ENCODE measurements around the gene STK16.

Gene STK16

GRCh38 chr2:219289537-219290361, 44.5 kb downstream of the STK16 start:
- DNase-seq, result no peak

DNA sequence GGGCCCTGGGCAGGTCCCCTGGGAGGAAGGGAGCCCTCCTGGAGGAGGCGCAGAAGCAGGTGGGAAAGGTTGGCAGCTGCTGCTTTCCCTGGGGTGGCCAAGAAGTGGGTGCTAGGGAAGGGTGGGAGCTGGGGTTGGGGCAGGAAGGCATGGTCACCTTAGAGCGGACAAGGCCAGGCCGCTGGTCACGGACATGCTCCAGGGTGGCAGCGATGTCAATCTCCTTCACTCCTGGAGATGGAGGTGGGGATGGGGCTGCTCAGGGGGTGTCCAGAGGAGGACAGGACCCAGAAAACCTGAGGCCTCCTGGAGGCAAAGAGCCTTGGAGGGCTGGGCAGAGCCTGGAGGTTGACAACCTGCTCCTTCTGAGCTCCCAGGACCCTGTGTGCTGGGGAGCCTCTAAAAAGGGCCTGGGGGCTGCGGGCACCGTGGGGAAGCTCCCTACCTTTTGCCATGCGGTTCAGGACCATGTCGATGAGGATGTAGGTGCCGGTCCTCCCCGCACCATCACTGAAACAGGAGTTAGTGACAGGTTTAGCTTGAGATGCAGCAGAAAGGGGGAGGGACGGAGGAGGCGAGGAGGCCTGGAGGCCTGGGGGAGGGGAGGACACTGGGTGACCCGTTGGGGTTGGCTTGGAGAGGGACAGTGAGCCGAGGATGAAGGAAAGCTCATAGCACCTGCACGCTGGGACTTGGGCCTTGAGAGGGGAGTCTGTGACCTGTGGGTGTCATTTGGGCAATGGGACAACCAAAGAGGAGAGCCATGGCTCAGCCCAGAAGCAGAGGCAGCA, 45.3 kb downstream of the STK16 start:
- no peak for DNase-seq

- DNase-seq, result no peak
Measured at GRCh38 chr2:219291394-219291793, 46.1 kb downstream of the STK16 start.

DNA sequence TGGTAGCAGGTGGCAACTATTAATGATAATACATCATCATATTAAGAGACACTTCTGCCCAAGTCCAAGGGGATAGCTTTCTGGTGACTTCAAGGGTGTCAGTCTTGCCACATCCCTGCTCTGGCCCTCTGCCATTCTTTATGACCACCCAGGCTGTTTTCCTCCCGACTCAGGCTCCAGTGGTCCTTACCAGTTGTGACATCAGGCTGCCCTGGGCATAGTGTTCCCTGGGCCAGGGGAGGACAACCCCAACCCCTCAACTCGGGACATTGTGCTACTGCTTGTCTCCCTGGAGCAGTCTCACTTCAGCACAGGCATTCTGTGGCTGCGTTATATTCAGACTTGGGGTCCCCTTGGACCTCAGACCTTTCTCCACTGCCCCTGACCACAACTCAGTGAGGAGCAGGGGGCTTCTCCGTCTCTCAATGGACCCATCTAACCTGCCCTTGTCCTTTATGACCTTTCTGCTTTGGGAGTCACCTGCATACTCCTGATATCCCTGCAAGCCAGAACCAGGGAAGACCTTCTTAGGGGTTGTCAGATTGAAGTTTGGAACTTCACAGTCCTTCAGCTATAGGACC, 46.7 kb downstream of the STK16 start:
- no peak for DNase-seq

GRCh38 chr2:219292616-219293015, 47.3 kb downstream of the STK16 start:
- DNase-seq, result no peak

DNA sequence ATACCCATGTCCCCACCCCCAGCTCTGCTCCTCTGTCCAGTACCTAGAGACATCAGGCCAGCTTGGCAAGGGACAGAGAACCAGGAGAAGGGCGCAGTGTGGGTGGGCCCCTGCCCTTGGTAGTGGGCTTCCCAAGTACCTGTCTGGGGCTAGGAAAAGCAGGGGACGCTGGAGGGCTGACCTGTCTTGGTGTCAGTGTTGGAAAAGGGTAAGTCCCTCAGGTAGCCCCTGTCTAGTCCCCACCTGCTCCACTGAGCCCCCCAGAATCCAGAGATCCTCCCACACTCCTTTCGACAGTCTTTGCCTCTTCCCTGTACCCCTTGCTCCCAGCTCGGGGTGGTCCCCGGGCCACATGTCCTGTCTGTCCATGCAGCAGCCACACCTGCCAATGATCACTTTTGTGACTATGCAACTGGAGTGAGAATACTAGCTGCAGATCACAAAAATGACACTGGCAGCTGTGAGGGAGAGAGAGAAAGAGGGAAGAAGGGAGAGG, 48.5 kb downstream of the STK16 start:
- DNase-seq, result no peak

- peak; percentile 3 for DNase-seq
Measured at GRCh38 chr2:219294356-219295351, 49.4 kb downstream of the STK16 start.

- no peak for DNase-seq
Measured at GRCh38 chr2:219296142-219296541, 50.9 kb downstream of the STK16 start.

GRCh38 chr2:219296631-219297391, 51.5 kb downstream of the STK16 start:
- DNase-seq, result no peak

DNA sequence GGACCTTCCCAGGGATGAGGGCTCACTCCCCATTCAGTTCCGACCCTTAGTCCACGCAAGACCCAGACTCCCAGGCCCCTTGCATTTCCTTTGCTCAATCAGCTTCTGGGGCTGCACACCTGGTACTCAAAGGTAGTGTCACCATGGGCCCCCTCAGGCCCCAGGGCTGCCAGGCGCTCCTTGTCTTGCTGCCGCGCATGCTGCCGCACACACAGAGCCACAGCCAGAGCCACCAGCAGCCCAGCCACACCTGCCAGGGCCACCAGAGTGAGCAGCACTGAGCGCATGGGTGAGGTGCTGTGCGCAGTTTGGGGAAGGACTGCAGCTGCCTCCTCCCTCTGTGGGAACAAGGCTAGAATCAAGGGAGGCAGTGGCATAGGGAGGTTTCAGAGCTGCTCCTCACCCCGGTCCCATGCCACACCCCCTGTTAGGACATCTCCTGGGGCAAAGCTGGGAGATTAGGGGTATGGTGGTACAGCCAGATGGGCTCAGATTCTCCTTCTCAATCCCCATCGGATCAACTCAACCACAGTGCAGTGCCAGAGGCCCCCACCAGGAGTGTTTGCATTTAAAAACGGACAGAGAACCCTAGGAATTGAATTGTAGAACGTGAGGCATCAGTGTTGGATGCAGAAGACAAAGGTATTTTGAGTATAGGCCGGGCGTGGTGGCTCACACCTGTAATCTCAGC, 52.6 kb downstream of the STK16 start:
- DNase-seq, result no peak

DNA sequence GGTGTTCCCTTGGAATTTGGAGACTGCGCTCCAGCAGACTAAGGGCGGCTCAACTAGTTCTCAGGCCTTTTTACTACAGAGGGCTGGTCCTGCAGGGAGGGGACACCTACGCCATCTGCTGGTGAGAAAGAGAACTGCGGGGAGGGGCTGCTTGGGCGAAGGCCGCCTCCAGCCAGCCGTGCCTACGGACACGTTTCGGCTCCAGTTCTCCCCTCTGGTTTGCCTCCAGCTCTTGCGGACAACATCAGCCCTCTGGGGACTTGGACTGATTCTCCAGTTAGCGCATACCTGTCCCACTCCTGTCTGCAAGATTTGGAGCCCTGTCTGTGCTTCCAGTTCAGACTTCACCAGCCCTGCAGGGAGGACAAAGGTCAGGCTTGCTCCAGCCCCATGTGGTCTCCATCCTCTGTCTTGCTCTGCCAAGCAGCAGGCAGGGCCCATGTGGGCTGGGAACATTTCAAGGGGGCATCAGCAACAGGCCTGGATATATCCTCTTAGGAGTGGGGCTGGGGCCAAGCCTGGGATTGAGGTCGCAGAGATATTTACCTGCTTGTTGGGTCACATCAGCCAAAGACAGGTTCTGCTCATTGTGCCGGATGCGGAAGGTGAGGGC, 53.6 kb downstream of the STK16 start:
- peak; percentile 8 for DNase-seq

- no peak for DNase-seq
Measured at GRCh38 chr2:219299372-219299760, 54.1 kb downstream of the STK16 start.

Measured in NCI-H2081 treated with DMSO at 0.1 percent for 48 hours (cell line).